Heart left ventricle (tissue), 16 donors: ENCODE results near the gene PRKN. TPM values are rescaled to one million over a fixed set of nuclear protein-coding genes. Genes with fewer than 3 reads are reported as not detected.

Experiments
- ATAC-seq, 4 donors: fragments of 200-7000 bp; cut with Tn5 transposase; one replicate each; pipeline ENCODE4 v1.9.1; 2020 to 2022; ENCODE audit warnings: moderate library complexity in 4 of 4, mild to moderate bottlenecking in 3 of 4, moderate number of reproducible peaks in 1 of 4
- DNase-seq, 5 donors: peaks; one replicate each; pipeline ENCODE4 v3.0.0-alpha.2; 2020
- H3K27ac ChIP-seq, 12 donors: fragments of 200-600 bp; sonication (generic) in 4 of 12; one replicate each; pipeline versions ENCODE4 v1.5.0 to v1.8.0; 2016 to 2022; ENCODE audit warnings: mild to moderate bottlenecking in 2 of 12
- H3K27me3 ChIP-seq, 9 donors: fragments of 200-600 bp; sonication (generic) in 2 of 9; one replicate each; pipeline versions ENCODE4 v1.5.1 to v1.8.0; 2016 to 2022; ENCODE audit warnings: mild to moderate bottlenecking in 3 of 9
- H3K36me3 ChIP-seq, 9 donors: fragments of 200-600 bp; sonication (generic) in 2 of 9; one replicate each; pipeline versions ENCODE4 v1.5.0 to v1.8.0; 2018 to 2022; ENCODE audit warnings: mild to moderate bottlenecking in 2 of 9
- H3K4me1 ChIP-seq, 12 donors: fragments of 200-600 bp; sonication (generic) in 4 of 12; one replicate each; pipeline versions ENCODE4 v1.5.0 to v1.8.0; 2016 to 2022; ENCODE audit warnings: mild to moderate bottlenecking in 3 of 12
- H3K4me3 ChIP-seq, 12 donors: fragments of 200-600 bp; sonication (generic) in 4 of 12; one replicate each; pipeline versions ENCODE4 v1.5.0 to v1.8.0; 2017 to 2022; ENCODE audit warnings: mild to moderate bottlenecking in 9 of 12, moderate library complexity in 4 of 12
- H3K9me3 ChIP-seq, 12 donors: fragments of 200-600 bp; sonication (generic) in 4 of 12; one replicate each; pipeline versions ENCODE4 v1.5.0 to v1.8.0; 2016 to 2022; ENCODE audit warnings: mild to moderate bottlenecking in 1 of 12
- POLR2A ChIP-seq, 2 donors: fragments of 450-650 bp; IDR thresholded peaks; one replicate each; pipeline ENCODE4 v1.6.1; 2017; ENCODE audit warnings: antibody characterized with exemption in 2 of 2, mild to moderate bottlenecking in 2 of 2, moderate library complexity in 2 of 2
- WGBS, 4 donors: extraction: QIAGEN DNeasy Blood & Tissue Kit in 2 of 4; methylation state at CpG; one replicate each; pipeline versions ENCODE4 v1.1.5 to v1.1.7; 2013 to 2018; 5-methylcytosine and 5-hydroxymethylcytosine counted together
- intact Hi-C, 10 donors: fragments of 100-400 bp; cut with DNase I; formaldehyde crosslinking; loops; one replicate each; pipeline versions ENCODE4 v1.11.1 to v1.14.2; 2022
- polyA plus RNA-seq, 2 donors: library from polyadenylated mRNA; stranded (reverse); fragments of 200-250 nt; gene quantifications; one replicate each; pipeline ENCODE4 v1.2.3, GENCODE V29; 2013
- total RNA-seq, 9 donors: library from RNA; depleted of rRNA in 2 of 9; stranded (reverse); fragments of >200 nt in 2 of 9; fragmentation: NEBNext Ultra II Directional in 3 of 9; extraction: Animal tissue kit (Norgen Biotek cat#: 25700) in 3 of 9; gene quantifications; one replicate each; pipeline versions ENCODE4 v1.1.0 to v1.2.4, GENCODE V29; 2016 to 2023
- TF ChIP-seq, protein P1 (sequence below), 12 donors: fragments of 200-600 bp; sonication (generic) in 4 of 12; IDR thresholded peaks; one replicate each; pipeline versions ENCODE4 v1.5.0 to v1.8.0; 2018 to 2022; ENCODE audit warnings: antibody characterized with exemption in 12 of 12, mild to moderate bottlenecking in 5 of 12
- donor health status: ischemic (EF 13 %, LVEDD 7.1; RV severe dilation, severe dysfunction).
- donor health status: healthy with polysubstance abuse.
- donor health status: DM: no; HTN: yes; CAD: no.
- donor health status: DM: no; HTN: no; CAD: no.
- donor health status: ischemic (EF 25% LVEDD 6.9; RV normal size, moderate dysfunction).
- donor health status: ischemic (EF 25% LVEDD 5.7; RV mildly dilated, moderate dysfunction).
- donor health status: healthy.
- donor health status: DM: yes; HTN: yes; CAD: no.
- donor health status: ischemic (EF 35%, LVEDD 5.7; RV mildly dilated, moderate dysfunction).
- donor health status: nonischemic (EF 11% LVEDD 7.7; RV severe dilation, severe dysfunction).
- donor health status: DM: yes; HTN: yes; CAD: no.
- donor health status: PGD.
- donor health status: ischemic (EF 29% LVEDD 5.4; RV normal size, mild dysfunction).
- donor health status: nonischemic (EF 23%, LVEDD 6.1; RV moderate dilation, normal function).

PRKN gene
- total and polyA plus RNA-seq, 11 donors, result 3.4 to 32.5 (median 21.2) TPM

DNA sequence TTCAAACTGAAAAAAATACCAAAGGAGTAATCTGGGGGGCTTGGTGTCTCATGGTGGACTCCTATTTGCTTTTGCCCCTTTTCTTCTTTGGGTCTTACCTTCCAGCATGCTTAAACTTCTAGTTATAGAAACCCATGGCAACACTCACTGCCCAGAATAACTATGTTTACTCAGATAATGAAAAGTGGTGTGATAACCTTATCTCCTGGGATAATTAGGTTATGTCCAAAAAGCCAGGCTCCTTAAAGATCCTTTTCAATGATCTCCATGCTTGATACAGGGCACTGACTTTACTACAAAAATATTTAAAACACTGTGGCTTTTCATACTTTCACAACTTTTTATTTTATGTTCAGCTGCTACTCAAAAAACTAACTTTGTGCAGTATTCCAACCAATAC is 245.6 kb downstream of the PRKN start:
- Histone ChIP-seq H3K9me3 (no peaks in the 10 kb centered on the region), H3K36me3 (no peaks in the 10 kb centered on the region), H3K4me3 (no peak overlapping the region), H3K4me1 (peaks cover 0 to 21% (median 3%) of the 10 kb centered on the region in 12 donors), H3K27ac (no peak overlapping the region), H3K27me3 (no peaks in the 10 kb centered on the region)
- TF ChIP-seq POLR2A (IDR thresholded peaks at IDR 0.05), result no peak
- TF ChIP-seq, protein P1, sequence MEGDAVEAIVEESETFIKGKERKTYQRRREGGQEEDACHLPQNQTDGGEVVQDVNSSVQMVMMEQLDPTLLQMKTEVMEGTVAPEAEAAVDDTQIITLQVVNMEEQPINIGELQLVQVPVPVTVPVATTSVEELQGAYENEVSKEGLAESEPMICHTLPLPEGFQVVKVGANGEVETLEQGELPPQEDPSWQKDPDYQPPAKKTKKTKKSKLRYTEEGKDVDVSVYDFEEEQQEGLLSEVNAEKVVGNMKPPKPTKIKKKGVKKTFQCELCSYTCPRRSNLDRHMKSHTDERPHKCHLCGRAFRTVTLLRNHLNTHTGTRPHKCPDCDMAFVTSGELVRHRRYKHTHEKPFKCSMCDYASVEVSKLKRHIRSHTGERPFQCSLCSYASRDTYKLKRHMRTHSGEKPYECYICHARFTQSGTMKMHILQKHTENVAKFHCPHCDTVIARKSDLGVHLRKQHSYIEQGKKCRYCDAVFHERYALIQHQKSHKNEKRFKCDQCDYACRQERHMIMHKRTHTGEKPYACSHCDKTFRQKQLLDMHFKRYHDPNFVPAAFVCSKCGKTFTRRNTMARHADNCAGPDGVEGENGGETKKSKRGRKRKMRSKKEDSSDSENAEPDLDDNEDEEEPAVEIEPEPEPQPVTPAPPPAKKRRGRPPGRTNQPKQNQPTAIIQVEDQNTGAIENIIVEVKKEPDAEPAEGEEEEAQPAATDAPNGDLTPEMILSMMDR (IDR thresholded peaks at IDR 0.05), result no peak
- no peak for DNase-seq
- no peak for ATAC-seq
- intact Hi-C loops, result no loop called here

DNA sequence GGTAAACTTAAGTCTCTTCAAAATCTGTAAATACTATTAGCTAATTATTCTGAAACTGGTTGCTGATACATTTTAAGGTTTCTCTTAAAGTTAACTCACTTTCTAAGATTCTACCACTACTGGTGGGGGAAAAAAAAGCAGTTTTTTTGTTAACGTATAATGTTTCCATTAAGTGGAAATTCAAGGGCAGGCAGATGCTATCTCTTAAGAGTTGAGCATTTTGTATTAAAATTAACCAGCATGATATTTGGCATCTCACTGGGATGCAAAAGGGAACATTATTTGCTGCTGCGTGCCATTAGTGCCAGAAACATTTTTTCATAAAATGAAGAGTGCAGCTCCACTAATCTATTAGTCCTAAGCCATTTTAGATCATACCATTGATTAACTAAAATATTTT is 246.2 kb downstream of the PRKN start:
- DNase-seq (no peak), ATAC-seq (no peak)
- intact Hi-C loops, result no loop called here
- Histone ChIP-seq H3K36me3 (no peaks in the 10 kb centered on the region), H3K4me1 (peaks cover 0 to 19% (median 3%) of the 10 kb centered on the region in 12 donors), H3K27ac (no peak overlapping the region), H3K9me3 (no peaks in the 10 kb centered on the region), H3K4me3 (no peak overlapping the region), H3K27me3 (no peaks in the 10 kb centered on the region)
- WGBS, 4 donors, result 76 to 90% (median 85%) methylated on average over 2 of the region's 2 CpGs
- TF ChIP-seq POLR2A (IDR thresholded peaks at IDR 0.05), result no peak
- TF ChIP-seq, protein P1 (IDR thresholded peaks at IDR 0.05), result no peak

DNA sequence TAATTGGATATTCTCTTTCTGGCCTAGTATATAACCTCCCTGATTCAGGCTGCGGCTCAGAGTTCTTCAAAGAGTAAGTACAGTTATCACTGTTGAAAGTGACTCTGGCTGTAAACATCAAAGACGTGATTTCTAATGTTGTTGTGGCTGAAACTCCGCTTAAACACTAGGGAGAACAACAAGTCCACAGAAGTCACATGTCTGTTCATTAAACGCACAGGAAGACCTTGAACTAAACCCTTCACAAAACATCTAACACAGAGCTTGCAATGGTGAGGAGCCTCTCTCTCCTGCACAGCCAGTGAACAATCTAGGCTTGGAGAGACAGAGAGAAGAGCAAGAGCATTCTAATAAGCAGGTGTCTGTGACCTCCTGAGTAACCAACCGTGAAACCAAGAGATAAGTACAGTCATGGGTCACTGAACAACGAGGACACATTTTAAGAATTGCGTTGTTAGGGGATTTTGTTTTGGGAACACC is 249.3 kb downstream of the PRKN start:
- no peaks in the 10 kb centered on the region for H3K27me3 ChIP-seq
- peak overlapping the region in 3 of 12 donors; percentile 10 to 35 (median 26) for H3K27ac ChIP-seq
- DNase-seq (no peak), ATAC-seq (peak in 2 of 4 donors; percentile 24 to 43)
- no peaks in the 10 kb centered on the region for H3K36me3 ChIP-seq
- TF ChIP-seq POLR2A (IDR thresholded peaks at IDR 0.05), result no peak
- TF ChIP-seq, protein P1 (IDR thresholded peaks at IDR 0.05), result no peak
- WGBS, 4 donors, result 63 to 82% (median 77%) methylated on average over 7 of the region's 7 CpGs
- intact Hi-C loops, result no loop called here
- H3K4me1 ChIP-seq, result peaks cover 0 to 15% (median 0%) of the 10 kb centered on the region in 12 donors
- no peak overlapping the region for H3K4me3 ChIP-seq
- H3K9me3 ChIP-seq, result no peaks in the 10 kb centered on the region

DNA sequence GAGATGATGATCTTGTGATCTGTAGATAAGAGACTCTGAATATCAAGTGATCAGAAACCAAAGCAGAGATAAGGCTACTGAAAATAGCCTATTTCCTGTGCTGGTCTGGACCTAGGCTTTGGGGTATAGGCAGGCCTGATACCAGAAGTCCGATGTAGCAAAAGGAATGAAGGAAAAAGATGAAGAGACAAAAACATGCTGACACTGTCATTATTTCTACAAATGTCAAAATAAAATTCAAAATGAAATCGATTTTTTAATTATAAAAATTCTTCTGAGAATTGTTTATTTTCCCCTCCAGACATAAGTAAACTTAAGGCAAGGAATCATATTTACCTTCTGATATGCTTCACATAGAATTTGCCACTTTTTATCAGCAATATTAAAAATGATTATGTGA is 252.8 kb downstream of the PRKN start:
- ATAC-seq (no peak), DNase-seq (no peak)
- TF ChIP-seq, protein P1 (IDR thresholded peaks at IDR 0.05), result no peak
- no peak for TF ChIP-seq POLR2A (IDR thresholded peaks at IDR 0.05)
- H3K36me3 ChIP-seq, result no peaks in the 10 kb centered on the region
- no peak overlapping the region for H3K4me3 ChIP-seq
- intact Hi-C loops, result no loop called here
- 58 to 74% (median 65%) methylated on average over 2 of the region's 2 CpGs for WGBS, 4 donors
- H3K4me1 ChIP-seq, result peaks cover 0 to 10% (median 0%) of the 10 kb centered on the region in 12 donors
- no peaks in the 10 kb centered on the region for H3K27me3 ChIP-seq
- no peak overlapping the region for H3K27ac ChIP-seq
- no peaks in the 10 kb centered on the region for H3K9me3 ChIP-seq
